HG03521 (cell line): Measurements from ENCODE around the gene NSG1.
"Not testable (repeated sequence)": the region's sequence is repeated elsewhere in the genome, so short reads cannot be mapped to it uniquely, and the experiment has no call there.

ENCODE experiments used
- ATAC-seq: cut with Tn5 transposase; IDR thresholded peaks from one replicate; pipeline ENCODE4 v1.9.1; 2021; ENCODE audit warnings: mild to moderate bottlenecking, moderate library complexity; ENCODE audit not compliant: unreplicated experiment

NSG1 gene

DNA sequence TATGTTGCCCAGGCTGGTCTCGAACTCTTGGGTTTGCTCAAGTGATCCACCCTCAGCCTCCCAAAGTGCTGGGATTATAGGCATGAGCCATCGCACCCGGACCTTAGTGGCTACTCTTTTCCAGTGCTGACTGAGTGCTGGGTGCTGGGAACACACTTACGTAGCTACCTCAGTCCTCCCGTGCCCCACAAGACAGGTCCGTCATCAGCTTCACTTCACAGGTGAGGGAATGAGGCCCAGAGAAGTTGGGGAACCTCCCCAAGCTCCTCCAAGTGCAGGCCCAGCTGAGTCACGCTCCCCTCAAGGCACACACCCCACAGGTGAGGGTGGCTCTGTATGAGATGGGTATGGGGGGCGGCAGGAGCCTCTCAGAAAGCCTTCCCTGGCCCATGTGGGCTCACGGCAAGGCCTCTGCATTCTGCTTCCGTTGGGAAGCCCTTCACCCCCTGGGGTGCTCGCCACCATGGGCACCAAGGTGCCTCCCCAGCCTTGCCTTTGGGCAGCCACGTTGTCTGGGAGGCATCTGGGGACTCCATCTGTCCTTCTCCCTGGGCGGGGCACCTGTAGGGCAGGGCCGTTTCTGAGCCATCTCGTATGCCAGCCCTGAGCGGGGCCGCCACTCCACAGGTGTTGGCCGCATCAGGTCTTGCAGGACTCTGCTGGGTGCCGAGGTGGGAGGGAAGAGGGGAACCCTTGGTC lies 28.4 kb downstream of the NSG1 start:
- ATAC-seq, result no peak

DNA sequence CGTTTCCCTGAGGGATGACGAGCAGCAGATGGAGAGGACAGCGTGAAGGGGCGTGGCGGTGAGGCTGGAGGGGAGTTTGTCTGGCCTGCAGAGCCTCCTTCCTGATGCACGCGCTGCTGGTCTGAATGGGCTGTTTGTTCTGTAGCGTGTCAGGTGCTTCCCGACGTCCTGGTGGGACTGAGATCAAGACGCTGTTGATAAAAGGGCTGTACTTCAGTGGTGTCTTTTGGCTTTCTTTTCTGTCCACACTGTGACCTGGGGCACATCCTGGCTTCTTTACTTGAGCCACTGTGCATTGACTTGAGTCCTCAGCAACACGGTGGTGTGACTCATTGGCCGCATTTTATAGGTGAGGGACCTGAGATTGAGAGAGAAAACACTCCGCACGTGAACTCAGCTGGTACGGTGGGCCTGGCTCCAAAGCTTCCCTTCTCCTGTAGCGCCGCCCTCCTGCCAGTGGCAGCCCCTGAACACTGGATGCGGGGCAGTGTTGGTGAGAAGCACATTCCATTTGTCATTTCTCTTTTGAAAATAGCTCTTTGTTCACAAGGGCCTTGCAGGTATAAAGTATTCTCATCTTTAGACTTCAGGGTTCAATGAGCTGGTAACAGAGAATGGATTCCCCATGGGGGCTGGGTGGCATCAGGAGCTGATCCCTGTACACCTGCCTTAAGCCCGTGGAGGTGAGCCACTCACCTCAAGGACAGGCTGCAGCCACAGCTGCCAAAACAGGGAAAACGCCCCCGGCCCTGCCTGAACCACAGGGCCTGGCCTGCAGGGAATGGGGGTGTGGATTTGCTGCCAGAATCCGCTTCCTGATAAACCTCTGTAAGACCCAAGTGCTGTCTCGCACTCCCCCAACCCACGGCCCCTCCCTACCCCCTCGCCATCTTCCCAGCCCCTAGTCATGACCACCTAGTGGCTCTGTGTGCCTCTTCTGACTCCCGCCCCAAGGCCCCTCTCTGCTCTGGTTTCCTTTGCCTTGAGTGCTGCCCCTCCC lies 29.2 kb downstream of the NSG1 start:
- ATAC-seq, result no peak

DNA sequence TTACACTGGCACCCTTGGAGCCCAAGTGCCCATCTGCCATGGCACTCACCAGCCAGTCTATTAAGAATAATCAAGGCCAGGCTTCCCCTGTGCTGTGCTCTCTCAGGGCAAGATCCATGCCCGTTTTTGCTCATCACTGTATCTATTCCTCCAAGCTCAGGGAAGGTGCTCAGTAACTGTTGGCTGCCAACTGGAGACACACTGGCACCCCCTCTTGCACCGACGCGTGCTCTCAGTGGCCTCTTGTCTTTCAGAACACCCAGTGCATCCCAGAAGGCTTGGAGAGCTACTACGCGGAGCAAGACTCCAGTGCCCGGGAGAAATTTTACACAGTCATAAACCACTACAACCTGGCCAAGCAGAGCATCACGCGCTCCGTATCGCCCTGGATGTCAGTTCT lies 30.1 kb downstream of the NSG1 start:
- no peak for ATAC-seq

- no peak for ATAC-seq
Observed at GRCh38 chr4:4417886-4418285, 31.0 kb downstream of the NSG1 start.

- ATAC-seq, result no peak
Observed at GRCh38 chr4:4418676-4419390, 31.9 kb downstream of the NSG1 start.

DNA sequence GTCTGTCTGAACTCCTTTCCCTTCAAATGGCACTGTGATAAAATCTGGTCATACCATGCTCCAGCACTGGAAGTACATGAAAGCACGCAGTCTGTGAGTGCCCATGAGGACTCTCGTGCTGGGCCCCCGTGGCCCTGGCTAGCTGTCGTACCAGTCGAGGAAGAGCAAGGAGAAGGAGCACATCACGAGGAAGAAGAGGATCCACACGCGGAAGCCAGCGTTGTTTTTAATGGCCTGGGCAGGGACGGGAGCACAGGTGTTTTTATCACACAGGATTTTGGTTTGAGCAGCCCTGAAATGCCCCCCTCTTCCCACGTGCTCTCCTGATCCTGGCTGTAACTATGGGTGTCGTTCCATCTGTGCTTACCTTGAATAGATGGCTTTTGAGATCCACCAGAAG lies 33.0 kb downstream of the NSG1 start:
- ATAC-seq, result no peak

- no peak for ATAC-seq
Observed at GRCh38 chr4:4420421-4420820, 33.5 kb downstream of the NSG1 start.

DNA sequence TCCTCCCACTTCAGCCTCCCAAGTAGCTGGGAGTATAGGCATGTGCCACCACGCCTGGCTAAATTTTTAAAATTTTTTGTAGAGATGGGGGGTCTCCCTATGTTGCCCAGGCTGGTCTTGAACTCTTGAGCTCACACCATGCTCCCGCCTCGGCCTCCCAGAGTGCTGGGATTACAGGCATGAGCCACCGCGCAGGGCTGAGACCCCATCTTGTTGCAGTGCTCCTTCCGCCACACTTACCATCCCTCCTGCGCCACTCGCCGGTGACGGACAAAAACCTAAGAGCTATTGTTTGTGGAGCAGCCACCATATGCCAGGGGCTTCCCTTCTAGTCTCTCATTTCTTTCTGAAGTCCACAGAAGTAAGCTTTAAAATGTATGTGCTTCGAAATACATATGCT lies 34.5 kb downstream of the NSG1 start:
- no peak for ATAC-seq

- ATAC-seq, result not testable (repeated sequence)
Observed at GRCh38 chr4:4422117-4422516, 35.2 kb downstream of the NSG1 start.

DNA sequence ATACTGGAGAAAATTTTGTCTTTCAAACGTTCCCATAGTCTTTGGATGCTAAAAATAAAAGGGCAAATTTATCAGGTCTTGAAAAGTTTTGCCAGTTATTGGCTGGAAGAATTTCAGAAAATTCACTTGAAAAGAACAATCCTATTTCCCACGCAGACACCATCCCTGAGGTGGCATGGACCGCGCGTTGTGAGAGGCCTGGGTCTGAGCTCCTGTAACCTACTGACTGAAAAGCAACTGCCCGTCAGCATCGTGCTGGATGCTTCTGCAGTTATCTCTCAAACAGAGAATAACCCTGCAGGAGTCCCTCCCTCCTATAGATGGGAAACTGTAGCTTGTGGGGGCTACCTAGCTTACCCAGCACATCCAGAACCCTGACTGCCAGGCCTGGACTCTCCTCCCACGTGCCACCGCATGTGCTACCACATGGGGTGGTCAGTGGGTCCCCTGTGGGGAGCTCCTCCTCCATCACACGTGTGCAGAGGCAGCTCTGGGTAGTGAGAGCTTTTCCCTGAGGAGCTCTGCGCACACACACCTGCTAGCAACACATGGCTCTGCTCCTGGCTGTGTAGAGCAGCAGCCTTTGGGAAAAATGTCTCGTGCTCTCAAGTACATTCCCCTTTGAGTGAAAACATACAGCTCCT lies 36.1 kb downstream of the NSG1 start:
- no peak for ATAC-seq

GRCh38 chr4:4423706-4424498 lies 37.0 kb downstream of the NSG1 start:
- ATAC-seq, result no peak

- no peak for ATAC-seq
Observed at GRCh38 chr4:4424499-4425115, 37.7 kb downstream of the NSG1 start.

GRCh38 chr4:4425119-4425690 lies 38.3 kb downstream of the NSG1 start:
- no peak for ATAC-seq

GRCh38 chr4:4425696-4426095 lies 38.8 kb downstream of the NSG1 start:
- ATAC-seq, result no peak

DNA sequence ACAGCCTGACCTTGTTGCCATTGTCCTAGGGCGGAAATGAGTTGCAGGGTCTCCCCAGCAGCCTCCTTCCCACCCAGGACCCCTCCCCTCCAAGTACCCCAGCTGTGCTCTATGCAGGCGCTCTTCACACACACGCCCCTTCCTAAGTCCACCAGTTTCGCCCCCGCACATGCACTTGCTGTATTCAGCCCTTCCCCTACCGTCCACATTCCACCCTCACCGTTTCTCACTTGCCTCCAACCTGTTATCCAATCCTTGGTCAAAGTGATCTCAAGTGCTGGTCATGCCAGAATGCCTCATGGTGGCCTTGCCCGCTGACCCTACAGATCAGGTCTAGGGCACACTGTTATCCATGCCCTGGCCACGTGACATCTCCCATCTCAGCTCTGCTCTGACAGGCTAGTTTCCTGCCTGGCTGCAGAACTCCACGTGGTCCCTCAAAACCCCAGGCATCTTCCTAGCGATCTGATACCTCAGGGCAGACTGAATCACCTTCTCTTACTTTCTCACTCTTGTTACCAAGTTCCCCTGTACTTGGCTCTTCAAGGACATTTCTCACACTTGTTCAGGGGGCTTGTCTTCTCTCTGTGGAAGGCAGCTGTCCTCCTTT lies 39.7 kb downstream of the NSG1 start:
- ATAC-seq, result no peak

GRCh38 chr4:4427121-4427870 lies 40.4 kb downstream of the NSG1 start:
- no peak for ATAC-seq

DNA sequence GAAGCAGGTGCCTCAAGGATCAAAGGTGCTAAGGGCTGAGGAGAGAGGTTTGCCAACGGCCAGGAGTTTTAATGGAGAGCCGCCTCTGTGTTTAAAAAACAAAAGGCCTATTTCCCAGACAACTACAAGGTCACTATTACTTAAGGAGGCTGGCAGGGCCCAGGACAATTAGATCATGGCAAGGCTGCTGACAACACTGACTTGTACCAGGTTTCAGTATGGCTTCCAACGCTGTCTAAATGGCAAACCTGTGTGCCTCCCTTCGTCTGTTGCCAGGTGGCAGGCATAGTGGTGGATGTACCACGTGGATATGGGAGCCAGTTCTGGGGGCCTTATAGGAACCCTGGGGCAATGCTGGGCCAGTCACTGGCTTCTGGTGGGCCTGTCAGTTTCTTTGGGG lies 41.0 kb downstream of the NSG1 start:
- no peak for ATAC-seq
